ENCODE results near the gene SAYSD1. TPM values are rescaled to one million over a fixed set of nuclear protein-coding genes. Genes with fewer than 3 reads are reported as not detected.

SAYSD1 gene
- total and polyA plus RNA-seq, 9 of the 15 experiments (the other 6 are each of a cell fraction or from before 2014, with no cell fraction given): 3.5 to 19.1 (median 12.4) TPM

- TF ChIP-seq BRCA1 (IDR thresholded peaks at IDR 0.05): no peak
- TF ChIP-seq BRCA1 (CRISPR knock-in tag; IDR thresholded peaks at IDR 0.05): no peak
- TF ChIP-seq ZNF695 (CRISPR knock-in tag; IDR thresholded peaks at IDR 0.05): no peak
- TF ChIP-seq CGGBP1 (CRISPR knock-in tag; IDR thresholded peaks at IDR 0.05): no peak
These were observed 53.8 kb downstream of the SAYSD1 start (continued) for GRCh38 chr6:39061182-39061581.

GRCh38 chr6:39060467-39061160, 54.4 kb downstream of the SAYSD1 start:
- H3K27me3 ChIP-seq (ENCODE audit: control insufficient read depth in 2 of 2, insufficient read depth in 2 of 2, low read length in 2 of 2): peaks cover 29 to 80% of the 10 kb centered on the region in 2 experiments
- in situ Hi-C loops (cut with MboI): no loop called here
- no peak for ATAC-seq

More at GRCh38 chr6:39060467-39061160, 54.4 kb downstream of the SAYSD1 start:
- CTCF ChIA-PET (ENCODE audit: low intra/inter-chr PET ratio): interaction anchor here (0.6 kb wide), 1 partner anchor 356 kb away, joined by 3 read pairs; no protein-coding TSS in a partner anchor
- H3K9ac ChIP-seq (ENCODE audit: insufficient read depth in 1 of 2, low read depth in 2 of 2, low read length in 2 of 2): no peak overlapping the region
- DNase-seq (ENCODE audit: extremely low read depth in 1 of 4, low spot score in 3 of 4) (no peak), FAIRE-seq (no peak)
- no peaks in the 10 kb centered on the region for H3K9me3 ChIP-seq (replicated peaks; ENCODE audit: control insufficient read depth, insufficient read depth, low read depth, low read length)
- no TSS peak for BruUV-seq (replicated peaks)
- intact Hi-C loops (cut with micrococcal nuclease): no loop called here
- H3K4me3 ChIP-seq: no peak overlapping the region
- H3K4me1 ChIP-seq (replicated peaks in 1 of 2; ENCODE audit: control insufficient read depth in 2 of 2, insufficient read depth in 2 of 2, low read length in 2 of 2): no peaks in the 10 kb centered on the region
- TF ChIP-seq ZNF57 (CRISPR knock-in tag; IDR thresholded peaks at IDR 0.05) (no peak), ARID1B (IDR thresholded peaks at IDR 0.05) (no peak), HMG20A (CRISPR knock-in tag; conservative IDR thresholded peaks at IDR 0.05) (no peak)
- H3K79me2 ChIP-seq (ENCODE audit: control insufficient read depth, insufficient read depth, low read length): no peaks in the 10 kb centered on the region
- WGBS (ENCODE audit: insufficient coverage, low coverage, missing lambda C conversion rate): 1% methylated on average over 7 of the region's 7 CpGs
- no peaks in the 10 kb centered on the region for H3K36me3 ChIP-seq (ENCODE audit: control insufficient read depth, insufficient read depth, low read length)
- peaks cover 14% of the 10 kb centered on the region for H4K20me1 ChIP-seq (replicated peaks; ENCODE audit: control insufficient read depth, insufficient read depth, low read length)
- POLR2A ChIA-PET: interaction anchor here (0.6 to 1.0 kb wide), 3 partner anchors 12 to 302 kb away, joined by 3 read pairs; no protein-coding TSS in a partner anchor
- no peak overlapping the region for H3K4me2 ChIP-seq (ENCODE audit: insufficient read depth, low read length)
- no peak overlapping the region for H2AFZ ChIP-seq (ENCODE audit: low read depth, low read length)
- H3K27ac ChIP-seq (ENCODE audit: extremely low read depth, low read depth, low read length): no peak overlapping the region
- no peaks in the 10 kb centered on the region for H3K9me1 ChIP-seq (ENCODE audit: control insufficient read depth, insufficient read depth, low read length)
